Measurements from ENCODE around the gene CD300LG.

GRCh38 chr17:43820759-43821158 is 26.2 kb upstream of the CD300LG start:
- TF ChIP-seq POLR2A (IDR thresholded peaks at IDR 0.05; ENCODE audit: low read length) (no peak), GATA1 (IDR thresholded peaks at IDR 0.05; ENCODE audit: low read depth, low read length) (no peak)
